Prostate gland (tissue), 2 donors: ENCODE results near the gene TNFRSF6B.
"Not testable (repeated sequence)": the region's sequence is repeated elsewhere in the genome, so short reads cannot be mapped to it uniquely, and the experiment has no call there.

Source experiments
- CTCF ChIP-seq, 4 experiments: fragments of 200-600 bp in 2 of 4; fragments of 450-650 bp in 2 of 4; sonication (generic) in 2 of 4; IDR thresholded peaks; 1 replicate in 3 of 4; 2 replicates in 1 of 4; pipeline ENCODE4 v1.5.1; 2016 to 2019; ENCODE audit warnings: antibody characterized with exemption in 4 of 4, mild to moderate bottlenecking in 2 of 4, moderate library complexity in 2 of 4
- POLR2A ChIP-seq: fragments of 450-650 bp; IDR thresholded peaks from one replicate; pipeline ENCODE4 v1.6.1; 2016; ENCODE audit warnings: antibody characterized with exemption, mild to moderate bottlenecking

- not testable (repeated sequence) for TF ChIP-seq CTCF (IDR thresholded peaks at IDR 0.05); POLR2A
Observed at GRCh38 chr20:63650486-63650885, 46.0 kb upstream of the TNFRSF6B start.
